Adrenal gland (tissue), 5 donors: ENCODE measurements around the gene ST6GALNAC3.

Experiments used
- POLR2A ChIP-seq, 2 donors: fragments of 450-650 bp; IDR thresholded peaks; one replicate each; pipeline ENCODE4 v1.6.1; 2017; ENCODE audit warnings: antibody characterized with exemption in 2 of 2, mild to moderate bottlenecking in 2 of 2, moderate library complexity in 1 of 2
- TF ChIP-seq, protein P1 (sequence below), 6 experiments: fragments of 450-650 bp in 4 of 6; fragments of 200-600 bp in 2 of 6; sonication (generic) in 1 of 6; IDR thresholded peaks; 1 replicate in 5 of 6; 2 replicates in 1 of 6; pipeline versions ENCODE4 v1.5.1 to v1.8.0; 2016 to 2021; ENCODE audit warnings: antibody characterized with exemption in 6 of 6, mild to moderate bottlenecking in 2 of 6, moderate library complexity in 1 of 6
- donor health status: DM: no; HTN: no; CAD: no.

DNA sequence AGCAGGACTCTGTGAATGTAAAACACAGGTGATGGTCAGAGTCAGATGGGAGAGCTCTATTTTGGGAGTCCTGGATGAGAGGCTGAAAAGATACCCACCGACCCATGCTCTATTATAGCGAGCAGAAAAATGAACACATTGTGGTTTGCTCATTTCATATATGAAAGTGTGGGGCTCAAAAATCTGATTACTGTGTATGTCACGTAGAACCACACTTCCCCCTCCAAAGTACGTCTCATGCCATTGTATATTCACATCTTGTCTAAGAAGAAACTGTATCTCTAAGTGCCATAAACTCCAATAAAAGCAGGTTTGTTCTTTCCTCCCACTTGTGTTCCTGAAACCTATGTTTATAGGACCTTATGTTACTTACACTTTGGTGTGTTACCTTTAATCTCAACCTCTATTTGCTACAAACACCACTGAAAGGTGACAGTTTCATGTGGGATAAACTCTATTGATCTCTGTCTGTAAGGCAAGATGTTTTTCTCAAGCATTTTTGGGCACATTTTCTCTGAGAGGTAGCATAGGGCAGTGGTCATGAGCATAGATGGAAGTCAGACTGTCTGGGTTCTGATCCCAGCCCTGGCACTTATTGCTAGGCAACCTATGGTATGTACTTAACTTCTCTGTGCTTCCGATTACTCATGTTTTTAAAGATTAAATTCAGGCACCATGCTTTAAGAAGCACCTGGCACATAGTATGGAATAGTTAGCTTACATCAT, 214.4 kb downstream of the ST6GALNAC3 start:
- TF ChIP-seq, protein P1, sequence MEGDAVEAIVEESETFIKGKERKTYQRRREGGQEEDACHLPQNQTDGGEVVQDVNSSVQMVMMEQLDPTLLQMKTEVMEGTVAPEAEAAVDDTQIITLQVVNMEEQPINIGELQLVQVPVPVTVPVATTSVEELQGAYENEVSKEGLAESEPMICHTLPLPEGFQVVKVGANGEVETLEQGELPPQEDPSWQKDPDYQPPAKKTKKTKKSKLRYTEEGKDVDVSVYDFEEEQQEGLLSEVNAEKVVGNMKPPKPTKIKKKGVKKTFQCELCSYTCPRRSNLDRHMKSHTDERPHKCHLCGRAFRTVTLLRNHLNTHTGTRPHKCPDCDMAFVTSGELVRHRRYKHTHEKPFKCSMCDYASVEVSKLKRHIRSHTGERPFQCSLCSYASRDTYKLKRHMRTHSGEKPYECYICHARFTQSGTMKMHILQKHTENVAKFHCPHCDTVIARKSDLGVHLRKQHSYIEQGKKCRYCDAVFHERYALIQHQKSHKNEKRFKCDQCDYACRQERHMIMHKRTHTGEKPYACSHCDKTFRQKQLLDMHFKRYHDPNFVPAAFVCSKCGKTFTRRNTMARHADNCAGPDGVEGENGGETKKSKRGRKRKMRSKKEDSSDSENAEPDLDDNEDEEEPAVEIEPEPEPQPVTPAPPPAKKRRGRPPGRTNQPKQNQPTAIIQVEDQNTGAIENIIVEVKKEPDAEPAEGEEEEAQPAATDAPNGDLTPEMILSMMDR (IDR thresholded peaks at IDR 0.05): no peak
- no peak for TF ChIP-seq POLR2A (IDR thresholded peaks at IDR 0.05)
